Fibroblast of gingiva (primary cell): ENCODE results near the gene HIVEP1.
A peak's percentile ranks its signal among the peaks of the same experiment; 100 is the strongest.

ENCODE experiments used
- DNase-seq: peaks from one replicate; pipeline ENCODE4 v3.0.0-alpha.2; 2011; ENCODE audit warnings: low read depth

HIVEP1 gene

GRCh38 chr6:12049165-12049564, 37.1 kb downstream of the HIVEP1 start:
- no peak for DNase-seq

- peak; percentile 67 for DNase-seq
Observed at GRCh38 chr6:12051861-12052368, 39.8 kb downstream of the HIVEP1 start.

- no peak for DNase-seq
Observed at GRCh38 chr6:12058172-12058961, 46.3 kb downstream of the HIVEP1 start.

- DNase-seq = no peak
Observed at GRCh38 chr6:12060780-12061609, 48.9 kb downstream of the HIVEP1 start.

GRCh38 chr6:12062605-12063004, 50.5 kb downstream of the HIVEP1 start:
- DNase-seq = no peak

- no peak for DNase-seq
Observed at GRCh38 chr6:12064131-12064530, 52.0 kb downstream of the HIVEP1 start.

- no peak for DNase-seq
Observed at GRCh38 chr6:12064538-12065071, 52.5 kb downstream of the HIVEP1 start.

GRCh38 chr6:12065321-12066140, 53.4 kb downstream of the HIVEP1 start:
- no peak for DNase-seq

GRCh38 chr6:12066297-12066696, 54.2 kb downstream of the HIVEP1 start:
- DNase-seq = peak; percentile 14

- no peak for DNase-seq
Observed at GRCh38 chr6:12068899-12069557, 56.9 kb downstream of the HIVEP1 start.

GRCh38 chr6:12069891-12070529, 57.9 kb downstream of the HIVEP1 start:
- DNase-seq = no peak

- no peak for DNase-seq
Observed at GRCh38 chr6:12071064-12071615, 59.0 kb downstream of the HIVEP1 start.

- DNase-seq = no peak
Observed at GRCh38 chr6:12075067-12075563, 63.0 kb downstream of the HIVEP1 start.

- DNase-seq = no peak
Observed at GRCh38 chr6:12077021-12077710, 65.1 kb downstream of the HIVEP1 start.

GRCh38 chr6:12078014-12078413, 65.9 kb downstream of the HIVEP1 start:
- DNase-seq = no peak

GRCh38 chr6:12081771-12082170, 69.7 kb downstream of the HIVEP1 start:
- DNase-seq = no peak

- no peak for DNase-seq
Observed at GRCh38 chr6:12082368-12082767, 70.3 kb downstream of the HIVEP1 start.

GRCh38 chr6:12083302-12083701, 71.2 kb downstream of the HIVEP1 start:
- peak; percentile 6 for DNase-seq

- no peak for DNase-seq
Observed at GRCh38 chr6:12083763-12084162, 71.7 kb downstream of the HIVEP1 start.

GRCh38 chr6:12084681-12085080, 72.6 kb downstream of the HIVEP1 start:
- no peak for DNase-seq
